OCI-LY3 (cell line): Measurements from ENCODE around the gene HMCN1.

Experiments
- EZH2phosphoT487 ChIP-seq: fragments of 200-600 bp; shearing (Covaris generic); IDR thresholded peaks from 2 replicates; pipeline ENCODE4 v1.6.1; 2018; ENCODE audit warnings: antibody characterized with exemption, mixed run types, low read depth
- TF ChIP-seq, protein P1 (sequence below): fragments of 200-600, 300-600 bp; sonication (generic); IDR thresholded peaks from 2 replicates; pipeline ENCODE4 v1.5.1; 2014; ENCODE audit warnings: antibody characterized with exemption, low read length, low read depth

- TF ChIP-seq, protein P1, sequence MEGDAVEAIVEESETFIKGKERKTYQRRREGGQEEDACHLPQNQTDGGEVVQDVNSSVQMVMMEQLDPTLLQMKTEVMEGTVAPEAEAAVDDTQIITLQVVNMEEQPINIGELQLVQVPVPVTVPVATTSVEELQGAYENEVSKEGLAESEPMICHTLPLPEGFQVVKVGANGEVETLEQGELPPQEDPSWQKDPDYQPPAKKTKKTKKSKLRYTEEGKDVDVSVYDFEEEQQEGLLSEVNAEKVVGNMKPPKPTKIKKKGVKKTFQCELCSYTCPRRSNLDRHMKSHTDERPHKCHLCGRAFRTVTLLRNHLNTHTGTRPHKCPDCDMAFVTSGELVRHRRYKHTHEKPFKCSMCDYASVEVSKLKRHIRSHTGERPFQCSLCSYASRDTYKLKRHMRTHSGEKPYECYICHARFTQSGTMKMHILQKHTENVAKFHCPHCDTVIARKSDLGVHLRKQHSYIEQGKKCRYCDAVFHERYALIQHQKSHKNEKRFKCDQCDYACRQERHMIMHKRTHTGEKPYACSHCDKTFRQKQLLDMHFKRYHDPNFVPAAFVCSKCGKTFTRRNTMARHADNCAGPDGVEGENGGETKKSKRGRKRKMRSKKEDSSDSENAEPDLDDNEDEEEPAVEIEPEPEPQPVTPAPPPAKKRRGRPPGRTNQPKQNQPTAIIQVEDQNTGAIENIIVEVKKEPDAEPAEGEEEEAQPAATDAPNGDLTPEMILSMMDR, result no peak
- TF ChIP-seq EZH2phosphoT487, result no peak
Observed at GRCh38 chr1:186054003-186054402, 319.8 kb downstream of the HMCN1 start.
